ENCODE results near the gene B4GALT7.
"Not testable (repeated sequence)": the region's sequence is repeated elsewhere in the genome, so short reads cannot be mapped to it uniquely, and the experiment has no call there.

B4GALT7 gene, protein sequence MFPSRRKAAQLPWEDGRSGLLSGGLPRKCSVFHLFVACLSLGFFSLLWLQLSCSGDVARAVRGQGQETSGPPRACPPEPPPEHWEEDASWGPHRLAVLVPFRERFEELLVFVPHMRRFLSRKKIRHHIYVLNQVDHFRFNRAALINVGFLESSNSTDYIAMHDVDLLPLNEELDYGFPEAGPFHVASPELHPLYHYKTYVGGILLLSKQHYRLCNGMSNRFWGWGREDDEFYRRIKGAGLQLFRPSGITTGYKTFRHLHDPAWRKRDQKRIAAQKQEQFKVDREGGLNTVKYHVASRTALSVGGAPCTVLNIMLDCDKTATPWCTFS

DNA sequence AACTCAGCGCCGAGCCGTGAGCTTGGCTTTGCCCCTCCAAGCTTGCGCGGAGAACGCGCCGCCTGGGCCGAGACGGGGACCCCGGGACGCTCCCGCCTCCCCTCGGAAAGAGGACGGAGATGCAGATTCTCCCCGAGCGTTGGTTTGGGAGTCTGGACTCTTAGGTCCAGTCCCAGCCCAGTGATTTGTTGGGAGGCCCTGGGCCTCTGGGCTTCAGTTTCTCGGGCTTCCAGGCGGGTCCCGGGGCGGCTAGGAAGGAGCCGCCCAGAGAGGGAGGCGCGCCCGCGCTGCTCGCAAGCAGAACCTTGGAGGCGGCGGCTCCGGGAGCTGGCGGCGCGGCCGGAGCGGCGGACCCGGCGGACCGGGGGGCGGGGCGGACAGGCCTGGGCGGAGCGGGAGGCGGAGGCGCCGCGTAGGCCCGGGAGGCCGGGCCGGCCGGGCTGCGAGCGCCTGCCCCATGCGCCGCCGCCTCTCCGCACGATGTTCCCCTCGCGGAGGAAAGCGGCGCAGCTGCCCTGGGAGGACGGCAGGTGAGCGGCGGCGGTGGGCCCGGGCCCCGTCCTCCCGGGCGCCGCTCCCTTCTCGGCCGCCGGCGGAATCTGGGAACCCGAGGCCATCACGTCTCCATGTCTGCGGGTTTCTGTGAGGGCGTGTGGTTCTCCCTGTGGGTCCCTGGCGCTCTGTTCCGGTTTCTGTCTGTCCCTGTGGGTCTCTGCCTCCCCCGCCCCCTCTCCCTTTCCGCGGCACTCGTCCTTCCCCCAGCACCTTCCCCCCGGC is at the start of gene B4GALT7:
Gene B4GALT7, plus strand, starts transcription at position 402 of the 777 bp plus-strand sequence. Its CDS starts 79 bp downstream, at position 481.
- peak; percentile 94 for DNase-seq

DNA sequence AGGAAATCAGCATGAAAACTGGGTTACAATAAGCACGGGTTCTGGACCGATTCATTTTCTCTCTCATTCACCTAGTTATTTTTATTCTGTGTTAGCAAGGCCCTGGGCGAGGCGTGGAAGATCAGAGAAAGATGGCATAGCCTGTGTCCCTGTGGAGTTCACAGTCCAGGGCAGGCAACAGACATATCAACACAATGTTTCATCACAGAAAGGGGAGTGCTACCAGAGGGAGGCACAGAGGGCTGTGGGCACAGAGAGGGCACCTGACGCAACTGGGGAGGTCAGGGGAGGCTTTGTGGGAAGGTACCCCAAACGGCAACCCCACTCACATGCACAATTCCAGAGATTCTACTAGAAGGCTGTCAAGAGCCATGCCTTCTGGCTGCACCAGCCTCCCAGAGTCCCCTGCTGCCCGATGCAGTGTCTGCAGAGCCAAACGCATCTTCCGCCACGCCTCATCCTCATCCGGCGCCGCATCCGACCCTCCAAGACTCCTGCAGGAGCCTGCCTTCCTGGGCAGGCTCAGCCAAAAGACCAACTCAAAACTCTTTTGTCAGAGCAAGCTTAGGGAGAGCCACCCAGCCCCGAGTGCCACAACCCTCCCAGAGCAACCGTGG is 47.0 kb upstream of the B4GALT7 start:
- no peak for DNase-seq

DNA sequence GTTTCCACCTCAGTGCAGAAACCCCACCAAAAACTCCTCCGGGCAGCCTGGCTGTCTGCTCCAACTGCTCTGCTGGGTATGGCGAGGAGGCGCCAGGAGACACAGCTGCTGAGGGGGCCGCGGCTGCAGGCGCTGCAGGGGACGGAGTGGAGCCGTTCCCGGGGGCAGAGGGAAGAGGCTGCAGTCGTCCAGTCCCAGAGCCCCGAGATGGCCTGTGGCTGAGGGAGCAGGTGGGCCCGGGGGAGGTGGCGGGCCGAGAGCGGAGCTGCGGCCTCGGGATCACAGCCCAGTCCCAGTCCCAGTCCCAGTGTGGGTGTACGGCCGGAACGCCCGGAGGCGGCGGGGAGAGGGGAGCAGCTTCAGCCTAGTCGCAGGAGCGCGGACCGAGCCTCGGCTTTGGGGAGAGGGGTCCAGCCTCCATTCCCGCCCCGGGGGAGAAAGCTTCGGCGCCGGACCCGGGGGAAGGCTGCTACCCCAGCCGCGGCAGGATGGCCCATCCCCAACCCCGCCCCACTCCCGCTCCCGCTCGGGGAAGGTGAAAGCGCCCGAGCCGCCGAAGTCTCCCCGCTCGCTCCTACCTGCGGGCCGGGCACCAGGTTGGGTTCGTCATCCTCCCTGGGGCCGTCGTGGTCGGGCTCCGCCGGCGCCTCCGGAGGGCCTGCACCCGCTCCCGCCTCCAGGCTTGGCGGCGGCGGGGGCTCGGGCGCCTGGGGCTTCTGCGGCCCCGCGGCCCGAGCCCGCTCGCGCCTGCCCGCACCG is 46.1 kb upstream of the B4GALT7 start:
- DNase-seq, result peak; percentile 70

DNA sequence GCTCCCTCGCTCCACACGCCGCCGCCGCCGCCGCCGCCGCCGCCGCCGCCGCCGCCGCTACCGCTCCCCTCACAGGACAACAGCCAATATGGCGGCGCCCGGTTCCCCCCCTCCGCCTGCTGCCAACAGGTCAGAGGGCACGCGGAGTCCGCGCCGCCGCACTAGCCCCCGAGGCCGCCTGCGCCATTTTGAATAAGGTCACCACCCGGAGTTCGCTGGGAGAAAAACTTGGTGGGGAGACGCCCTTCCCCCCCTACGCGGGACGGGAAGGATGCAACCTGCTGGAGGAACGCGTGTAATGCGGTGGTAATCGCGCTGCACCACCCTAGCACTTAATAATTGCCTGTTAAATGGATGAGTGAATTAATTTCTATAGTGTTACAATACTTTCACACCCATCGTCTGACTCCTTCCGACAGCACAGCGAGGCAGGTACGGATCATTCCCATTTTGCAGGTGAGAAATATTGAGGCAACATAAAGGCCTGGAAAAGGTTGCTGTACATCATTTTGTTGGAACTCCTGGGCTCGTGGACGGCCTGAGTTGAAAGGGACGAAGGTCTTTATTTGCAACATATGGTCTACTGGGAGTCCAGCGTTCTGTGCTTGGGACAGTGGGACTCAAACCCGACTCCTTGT is 45.3 kb upstream of the B4GALT7 start, which contains the start of gene FAM193B:
Gene FAM193B, minus strand, starts transcription at position 90 of the 638 bp plus-strand sequence. CDS start 105 bp downstream, outside the sequence.
- peak; percentile 97 for DNase-seq

DNA sequence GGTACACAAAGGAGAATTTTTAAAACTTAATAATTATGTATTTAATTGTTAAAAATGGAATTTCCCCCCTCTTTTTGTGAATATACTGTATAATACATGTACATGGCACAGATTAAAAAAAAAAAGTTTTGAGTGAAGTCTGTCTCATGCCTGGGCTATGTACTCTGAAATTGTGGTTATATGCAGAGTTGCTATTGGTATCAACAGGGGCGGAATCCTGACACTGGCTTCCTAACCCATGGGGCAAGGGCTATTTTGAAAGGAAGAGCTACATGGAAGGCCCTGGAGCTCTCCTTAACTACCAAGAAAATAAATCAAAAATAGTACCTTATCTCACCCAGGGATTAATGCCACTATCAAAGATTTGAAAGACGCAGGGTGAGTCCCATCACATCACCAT is 44.7 kb upstream of the B4GALT7 start:
- no peak for DNase-seq

DNA sequence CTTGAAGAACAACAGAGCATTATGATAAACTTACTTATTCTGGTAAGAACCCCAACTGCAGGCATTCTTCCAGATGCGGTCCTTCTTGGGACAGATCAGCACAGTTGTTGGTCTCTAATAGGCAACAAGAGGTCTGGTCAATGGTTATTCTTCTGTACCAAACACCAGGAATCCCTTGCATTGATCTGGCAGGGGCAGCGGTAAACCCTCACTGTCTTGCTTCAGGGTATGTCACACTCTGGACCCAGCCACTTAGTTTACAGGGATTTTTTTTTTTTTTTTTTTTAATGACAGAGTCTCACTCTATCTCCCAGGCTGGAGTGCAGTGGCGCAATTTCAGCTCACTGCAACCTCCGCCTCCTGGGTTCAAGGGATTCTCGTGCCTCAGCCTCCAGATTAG is 44.3 kb upstream of the B4GALT7 start:
- DNase-seq, result no peak

DNA sequence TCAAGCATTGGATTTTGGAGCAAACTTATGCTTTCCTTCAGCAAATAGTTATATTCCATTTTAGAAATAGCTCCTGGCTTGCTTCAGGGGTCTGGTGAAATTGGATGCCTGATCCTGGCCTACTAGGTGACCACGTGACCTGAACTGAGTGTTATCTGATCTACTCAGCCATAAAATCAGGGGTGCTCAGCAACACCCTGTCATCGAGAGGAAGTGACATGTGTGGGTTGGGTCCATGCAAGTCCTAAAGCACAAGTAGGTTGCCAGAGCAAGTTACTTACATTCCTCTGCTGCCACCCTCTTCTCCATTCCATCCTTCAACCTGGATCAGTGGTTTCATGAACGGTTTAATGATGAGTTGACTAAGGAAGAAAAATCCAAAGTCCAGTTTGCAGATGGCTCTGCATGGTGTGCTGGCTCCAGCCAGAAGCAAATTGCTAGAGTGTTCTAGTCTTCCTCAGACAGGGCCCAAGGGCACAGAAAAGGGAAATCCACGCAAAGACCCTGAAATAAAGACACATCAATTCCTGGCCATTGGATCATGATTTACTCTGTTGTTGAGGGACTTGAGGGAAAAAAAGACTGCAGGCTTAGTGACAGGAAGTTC is 42.8 kb upstream of the B4GALT7 start:
- DNase-seq, result no peak

DNA sequence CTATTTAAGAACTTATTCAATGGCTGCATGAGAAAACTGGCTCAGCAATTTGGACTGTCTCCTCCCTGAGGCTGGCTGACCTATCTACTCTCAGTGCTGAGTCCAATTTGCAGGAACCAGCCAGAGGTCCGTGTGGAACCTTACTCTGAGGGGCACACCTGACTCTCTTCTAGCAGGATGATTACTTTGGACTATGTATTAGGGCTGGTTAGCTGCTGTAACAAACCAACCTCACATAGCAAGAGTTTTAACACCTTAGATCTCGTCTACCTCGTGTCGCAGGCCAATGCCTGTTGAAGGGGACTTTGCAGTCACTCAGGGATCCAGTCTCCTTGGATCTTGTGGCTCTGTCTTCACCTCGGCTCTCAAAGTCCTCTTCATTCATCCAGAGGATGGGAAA is 42.1 kb upstream of the B4GALT7 start:
- DNase-seq, result no peak

DNA sequence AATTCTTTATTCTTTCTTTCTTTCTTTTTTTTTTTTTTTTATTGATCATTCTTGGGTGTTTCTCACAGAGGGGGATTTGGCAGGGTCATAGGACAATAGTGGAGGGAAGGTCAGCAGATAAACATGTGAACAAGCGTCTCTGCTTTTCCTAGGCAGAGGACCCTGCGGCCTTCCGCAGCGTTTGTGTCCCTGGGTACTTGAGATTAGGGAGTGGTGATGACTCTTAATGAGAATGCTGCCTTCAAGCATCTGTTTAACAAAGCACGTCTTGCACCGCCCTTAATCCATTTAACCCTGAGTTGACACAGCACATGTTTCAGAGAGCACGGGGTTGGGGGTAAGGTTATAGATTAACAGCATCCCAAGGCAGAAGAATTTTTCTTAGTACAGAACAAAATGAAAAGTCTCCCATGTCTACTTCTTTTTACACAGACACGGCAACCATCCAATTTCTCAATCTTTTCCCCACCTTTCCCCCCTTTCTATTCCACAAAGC is 40.4 kb upstream of the B4GALT7 start:
- not testable (repeated sequence) for DNase-seq

DNA sequence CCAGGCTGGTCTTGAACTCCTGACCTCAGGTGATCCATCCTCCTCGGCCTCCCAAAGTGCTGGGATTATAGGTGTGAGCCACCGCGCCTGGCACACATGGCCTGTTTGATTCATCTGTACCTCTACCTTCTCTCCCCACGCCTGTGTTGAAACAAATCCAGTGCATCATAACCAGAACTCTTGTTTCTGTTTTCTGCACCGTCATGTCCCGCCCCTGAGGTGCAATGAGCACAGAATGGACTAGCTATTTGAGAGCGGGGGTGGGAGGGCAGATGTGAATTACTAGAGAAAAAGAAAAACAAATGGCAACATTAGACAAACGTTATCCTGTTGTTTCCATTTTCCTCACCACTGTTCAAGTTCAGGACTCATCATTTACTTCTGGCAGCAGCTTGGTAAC is 34.9 kb upstream of the B4GALT7 start:
- DNase-seq, result no peak

DNA sequence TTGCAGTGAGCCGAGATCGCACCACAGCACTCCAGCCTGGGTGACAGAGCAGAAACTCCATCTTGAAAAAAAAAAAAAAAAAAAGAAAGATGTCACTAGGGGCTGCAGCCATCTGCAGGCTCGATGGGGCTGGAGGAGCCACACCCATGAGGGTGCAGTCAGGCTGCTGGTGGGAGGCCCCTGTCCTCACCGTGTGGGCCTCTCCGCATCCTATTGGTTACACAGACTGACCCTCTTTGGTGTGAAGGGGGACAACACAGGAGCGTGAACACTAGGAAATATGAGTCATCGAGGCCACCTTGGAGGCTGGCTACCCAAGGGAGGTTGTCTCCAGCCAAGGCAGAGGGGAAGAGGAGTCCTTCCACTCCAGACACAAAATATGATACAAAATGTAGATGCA is 31.6 kb upstream of the B4GALT7 start:
- DNase-seq, result no peak

DNA sequence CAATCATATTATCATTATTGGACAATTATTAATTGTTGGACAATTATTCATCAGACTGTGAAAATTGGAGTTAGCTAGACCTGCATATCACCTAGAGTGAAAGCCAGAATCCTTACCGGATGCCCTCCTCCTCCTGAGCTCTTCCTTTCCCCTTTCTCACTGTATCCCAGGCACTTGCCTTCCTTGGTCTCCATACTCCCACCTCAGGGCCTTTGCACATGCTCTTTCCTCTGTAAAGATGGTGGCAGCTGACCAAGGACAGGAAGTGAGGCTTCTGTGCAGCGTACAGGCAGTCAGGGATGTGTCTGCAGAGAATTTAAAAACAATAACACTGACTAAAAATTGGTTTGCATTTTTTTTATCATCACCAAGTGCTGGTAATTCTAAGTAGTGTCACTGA is 30.0 kb upstream of the B4GALT7 start:
- no peak for DNase-seq

DNA sequence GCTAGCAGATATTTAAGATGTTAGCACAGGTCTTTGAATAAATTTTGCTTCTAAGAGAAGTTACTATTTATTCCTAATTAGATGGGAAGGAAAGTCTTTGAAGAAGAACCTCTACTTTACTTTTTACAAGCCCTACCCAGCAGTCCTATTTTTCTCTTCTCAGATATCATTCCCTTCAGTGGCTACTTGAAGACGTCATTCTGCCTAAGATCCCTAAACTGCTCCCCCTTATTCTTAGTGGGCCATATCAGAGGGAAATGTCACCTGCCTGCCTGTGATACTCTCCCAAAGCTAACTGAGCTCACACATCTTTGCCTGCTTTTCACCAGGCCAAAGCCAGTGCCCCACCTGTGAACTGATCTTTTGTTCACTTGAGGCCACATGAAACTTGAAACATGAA is 24.4 kb upstream of the B4GALT7 start:
- no peak for DNase-seq

DNA sequence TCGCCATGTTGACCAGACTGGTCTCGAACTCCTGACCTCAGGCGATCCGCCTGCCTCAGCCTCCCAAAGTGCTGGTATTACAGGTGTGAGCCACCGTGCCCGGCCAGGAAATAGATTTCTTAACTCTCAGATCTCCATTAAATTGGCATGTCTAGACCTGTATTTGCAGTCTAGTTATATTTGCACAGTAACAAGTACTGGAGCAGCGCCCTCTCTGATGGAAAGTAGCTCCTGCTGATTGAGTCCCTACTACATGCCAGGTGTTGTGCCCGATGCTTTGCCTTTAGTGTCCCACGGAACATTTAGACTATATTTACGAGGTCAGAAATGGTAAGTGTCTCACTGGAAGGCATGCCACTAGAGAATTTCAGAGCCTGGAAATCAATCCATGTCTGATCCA is 23.8 kb upstream of the B4GALT7 start:
- DNase-seq, result peak; percentile 58

DNA sequence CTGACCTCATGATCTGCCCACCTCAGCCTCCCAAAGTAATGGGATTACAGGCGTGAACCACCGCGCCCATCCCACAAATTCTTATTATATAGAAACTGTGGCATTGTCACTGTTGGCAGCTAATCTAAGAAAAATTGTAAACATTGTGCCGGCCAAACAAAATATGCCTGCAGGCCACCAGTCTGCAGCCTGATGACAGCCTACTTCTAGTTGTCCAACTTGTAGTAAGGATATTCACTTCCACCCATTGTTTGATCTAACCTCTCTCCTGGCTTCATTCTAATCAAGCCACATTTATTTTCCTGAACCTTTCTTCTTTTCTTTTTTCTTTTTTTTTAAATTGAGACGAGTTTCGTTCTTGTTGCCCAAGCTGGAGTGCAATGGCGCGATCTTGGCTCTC is 21.6 kb upstream of the B4GALT7 start:
- DNase-seq, result no peak

DNA sequence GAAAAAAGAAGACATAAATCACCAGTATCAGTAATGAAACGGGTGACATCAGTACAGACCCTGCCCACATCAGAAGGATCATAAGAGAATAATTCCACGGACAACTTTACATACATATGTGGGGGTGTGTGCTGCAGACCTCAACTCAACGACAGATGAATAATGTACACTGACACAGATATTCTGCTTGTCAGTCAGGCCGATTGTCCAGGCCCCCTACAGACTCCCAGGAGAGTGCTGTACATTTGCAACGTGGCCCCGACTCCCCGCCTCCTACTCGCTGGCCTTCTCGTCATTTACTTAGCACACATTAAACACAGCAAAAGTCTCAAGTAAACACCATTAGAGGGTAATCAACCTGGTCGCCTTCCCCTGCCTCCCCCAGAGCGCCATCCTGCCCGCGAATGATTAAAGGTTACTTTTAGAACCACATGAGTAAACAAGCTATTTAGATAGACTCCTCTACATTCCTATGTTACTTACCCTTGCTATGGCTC is 11.5 kb upstream of the B4GALT7 start:
- DNase-seq, result no peak

DNA sequence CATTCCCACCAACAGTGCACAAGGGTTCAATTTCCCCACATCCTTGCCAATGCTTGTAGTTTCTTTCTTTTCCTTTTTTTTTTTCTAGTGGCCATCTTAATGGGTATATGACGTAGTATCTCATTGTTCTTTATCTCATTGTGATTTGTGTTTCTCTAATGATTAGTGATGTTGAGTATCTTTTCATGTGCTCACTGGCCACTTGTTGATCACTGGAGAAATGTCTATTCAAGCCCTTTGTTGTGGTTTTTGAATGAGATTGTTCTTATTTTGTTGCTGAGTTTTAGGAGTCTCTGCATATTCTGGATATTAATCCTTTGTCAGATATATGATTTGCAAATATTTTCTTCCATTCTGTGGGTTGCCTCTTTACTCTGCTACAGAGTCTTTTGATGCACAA is 9.5 kb upstream of the B4GALT7 start:
- DNase-seq, result no peak

DNA sequence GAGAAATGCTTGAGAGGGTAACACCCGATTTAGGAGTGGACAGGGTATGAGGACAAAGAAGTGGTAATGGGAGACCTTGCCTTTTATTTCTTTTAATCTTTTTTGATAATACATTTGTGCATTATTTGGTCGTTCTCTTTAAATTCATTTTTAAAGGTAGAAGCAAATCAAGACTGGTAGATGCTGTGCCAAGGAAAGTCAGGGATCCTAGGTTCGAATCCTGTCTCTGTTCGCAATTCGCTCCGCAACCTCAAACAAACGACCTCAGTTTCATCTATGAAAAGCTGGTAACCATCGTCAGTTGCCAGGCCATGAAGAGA is 8.3 kb upstream of the B4GALT7 start:
- no peak for DNase-seq

DNA sequence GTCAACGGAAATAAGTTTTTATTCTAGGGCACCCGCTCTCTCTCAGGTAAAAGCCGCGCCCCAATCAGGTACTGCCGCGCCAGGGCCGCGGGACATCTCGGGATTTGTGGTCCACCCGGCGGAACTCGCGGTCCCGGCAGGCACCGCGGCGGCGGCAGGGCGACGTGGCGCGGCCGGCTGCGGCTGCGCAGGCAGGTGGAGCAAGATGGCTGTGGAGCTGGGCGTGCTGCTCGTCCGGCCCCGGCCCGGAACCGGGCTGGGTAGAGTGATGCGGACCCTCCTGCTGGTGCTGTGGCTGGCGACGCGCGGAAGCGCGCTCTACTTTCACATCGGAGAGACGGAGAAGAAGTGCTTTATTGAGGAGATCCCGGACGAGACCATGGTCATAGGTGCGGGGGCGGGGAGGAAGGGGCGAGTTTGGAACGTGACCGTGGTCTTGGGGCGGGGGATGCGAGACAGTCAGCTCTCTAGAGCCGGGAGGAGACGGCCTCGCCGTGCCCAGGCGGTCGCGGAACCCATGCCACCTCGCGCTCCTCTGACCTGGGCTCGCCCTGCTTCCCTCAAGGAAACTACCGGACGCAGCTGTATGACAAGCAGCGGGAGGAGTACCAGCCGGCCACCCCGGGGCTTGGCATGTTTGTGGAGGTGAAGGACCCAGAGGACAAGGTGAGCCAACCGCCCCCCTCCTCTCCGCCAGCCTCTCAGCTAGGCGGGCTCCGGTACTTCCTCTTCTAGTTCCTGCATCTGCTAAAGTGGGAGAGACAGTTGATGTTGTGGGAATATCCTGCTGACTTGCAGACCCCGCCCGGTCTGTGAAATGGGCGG is 7.7 kb upstream of the B4GALT7 start, which contains the start of gene TMED9:
Gene TMED9, plus strand, starts transcription at position 194 of the 825 bp plus-strand sequence. Its CDS starts 12 bp downstream, at position 206.
- peak; percentile 97 for DNase-seq

DNA sequence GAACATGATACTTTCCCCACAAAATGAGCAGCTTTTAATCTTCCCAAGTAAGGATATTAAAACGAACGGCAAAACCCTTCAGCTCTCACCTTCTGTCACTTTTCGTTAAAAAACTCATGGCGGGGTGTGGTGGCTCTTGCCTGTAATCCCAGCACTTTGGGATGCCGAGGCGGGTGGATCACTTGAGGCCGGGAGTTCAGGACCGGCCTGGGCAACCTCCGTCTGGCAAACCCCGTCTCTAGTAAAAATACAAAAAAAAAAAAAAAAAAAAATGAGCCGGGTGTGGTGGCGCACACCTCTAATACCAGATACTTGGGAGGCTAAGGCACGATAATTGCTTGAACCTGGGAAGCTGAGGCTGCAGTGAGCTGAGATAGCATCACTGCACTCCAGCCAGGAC is 7.0 kb upstream of the B4GALT7 start:
- DNase-seq, result no peak

DNA sequence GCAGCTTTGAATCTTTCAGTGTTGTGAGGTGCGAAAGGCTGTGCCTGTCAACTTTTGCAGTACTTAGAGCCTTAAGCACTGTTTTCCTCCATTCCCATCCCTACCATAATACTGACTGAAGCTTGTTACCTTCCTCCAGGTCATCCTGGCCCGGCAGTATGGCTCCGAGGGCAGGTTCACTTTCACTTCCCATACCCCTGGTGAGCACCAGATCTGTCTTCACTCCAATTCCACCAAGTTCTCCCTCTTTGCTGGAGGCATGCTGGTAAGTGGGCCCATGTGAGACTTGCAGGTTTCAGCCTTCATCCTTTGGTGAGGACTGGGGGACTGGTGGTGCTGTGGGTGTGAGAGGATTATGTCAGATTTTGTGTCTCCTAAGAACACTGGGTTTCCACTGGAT is 6.4 kb upstream of the B4GALT7 start:
- no peak for DNase-seq
